NCI-H146 (cell line): Measurements from ENCODE around the gene MYL12B.
"Not testable (repeated sequence)": the region's sequence is repeated elsewhere in the genome, so short reads cannot be mapped to it uniquely, and the experiment has no call there.

Experiments used
- DNase-seq: peaks from one replicate; lab custom pipeline; 2025; lab: John Stamatoyannopoulos, UW

Gene MYL12B

GRCh38 chr18:3262234-3263131 lies 550 bp downstream of the MYL12B start:
- peak; percentile 66 for DNase-seq

GRCh38 chr18:3263132-3263700 lies 1.3 kb downstream of the MYL12B start:
- no peak for DNase-seq

GRCh38 chr18:3264362-3264761 lies 2.4 kb downstream of the MYL12B start:
- no peak for DNase-seq

- DNase-seq = no peak
Measured at GRCh38 chr18:3265564-3266033, 3.7 kb downstream of the MYL12B start.

GRCh38 chr18:3266062-3266608 lies 4.2 kb downstream of the MYL12B start:
- DNase-seq = no peak

GRCh38 chr18:3268306-3268705 lies 6.4 kb downstream of the MYL12B start:
- no peak for DNase-seq

- no peak for DNase-seq
Measured at GRCh38 chr18:3269241-3269913, 7.4 kb downstream of the MYL12B start.

- DNase-seq = no peak
Measured at GRCh38 chr18:3269914-3270299, 8.0 kb downstream of the MYL12B start.

GRCh38 chr18:3273042-3273441 lies 11.1 kb downstream of the MYL12B start:
- no peak for DNase-seq

GRCh38 chr18:3277643-3278213 lies 15.8 kb downstream of the MYL12B start:
- not testable (repeated sequence) for DNase-seq

- DNase-seq = no peak
Measured at GRCh38 chr18:3279201-3280185, 17.6 kb downstream of the MYL12B start.

- DNase-seq = peak; percentile 76
Measured at GRCh38 chr18:3281456-3282400, 19.8 kb downstream of the MYL12B start.

GRCh38 chr18:3283253-3283863 lies 21.4 kb downstream of the MYL12B start:
- no peak for DNase-seq

- DNase-seq = no peak
Measured at GRCh38 chr18:3283908-3284307, 22.0 kb downstream of the MYL12B start.

- no peak for DNase-seq
Measured at GRCh38 chr18:3284501-3284900, 22.6 kb downstream of the MYL12B start.

GRCh38 chr18:3286159-3286558 lies 24.2 kb downstream of the MYL12B start:
- no peak for DNase-seq

- no peak for DNase-seq
Measured at GRCh38 chr18:3293196-3293951, 31.4 kb downstream of the MYL12B start.

GRCh38 chr18:3294435-3295080 lies 32.6 kb downstream of the MYL12B start:
- peak; percentile 88 for DNase-seq
